Ovary (tissue), 9 donors: ENCODE results near the gene CDC42BPB. TPM values are rescaled to one million over a fixed set of nuclear protein-coding genes. Genes with fewer than 3 reads are reported as not detected.
"Not testable (repeated sequence)": the region's sequence is repeated elsewhere in the genome, so short reads cannot be mapped to it uniquely, and the experiment has no call there.

Experiments used
- DNase-seq, 5 donors: peaks; one replicate each; pipeline ENCODE4 v3.0.0-alpha.2; 2019 to 2020
- H3K27ac ChIP-seq, 2 donors: fragments of 200-600 bp; one replicate each; pipeline versions ENCODE4 v1.5.1 to v1.8.0; 2019 to 2022
- H3K27me3 ChIP-seq: fragments of 200-600 bp; one replicate; pipeline ENCODE4 v1.8.0; 2022
- H3K36me3 ChIP-seq: fragments of 200-600 bp; sonication (generic); one replicate; pipeline ENCODE4 v1.5.1; 2019
- H3K4me1 ChIP-seq: one replicate; pipeline ENCODE4 v1.8.1; 2013; ENCODE audit warnings: mild to moderate bottlenecking, moderate library complexity; ENCODE audit not compliant: insufficient read depth
- H3K4me3 ChIP-seq: fragments of 200-600 bp; sonication (generic); one replicate; pipeline ENCODE4 v1.5.1; 2017
- H3K9me3 ChIP-seq, 2 donors: fragments of 200-600 bp in 1 of 2; sonication (generic) in 1 of 2; one replicate each; pipeline versions ENCODE4 v1.5.1 to v1.8.1; 2013 to 2019; ENCODE audit warnings: mild to moderate bottlenecking in 1 of 2, moderate library complexity in 1 of 2
- CTCF ChIP-seq, 3 donors: fragments of 450-650 bp in 2 of 3; fragments of 200-600 bp in 1 of 3; IDR thresholded peaks; one replicate each; pipeline versions ENCODE4 v1.5.1 to v1.8.0; 2016 to 2022; ENCODE audit warnings: antibody characterized with exemption in 3 of 3, mild to moderate bottlenecking in 1 of 3
- EP300 ChIP-seq: sonication (generic); formaldehyde crosslinking; IDR thresholded peaks from one replicate; pipeline ENCODE4 v1.6.1; 2017; ENCODE audit warnings: antibody characterized with exemption
- POLR2A ChIP-seq: fragments of 450-650 bp; IDR thresholded peaks from one replicate; pipeline ENCODE4 v1.6.1; 2017; ENCODE audit warnings: antibody characterized with exemption, mild to moderate bottlenecking, moderate library complexity
- WGBS, 3 donors: extraction: QIAGEN DNeasy Blood & Tissue Kit in 1 of 3; methylation state at CpG; one replicate each; pipeline versions ENCODE4 v1.1.5 to v1.1.7; 2013 to 2017; 5-methylcytosine and 5-hydroxymethylcytosine counted together
- intact Hi-C, 4 donors: fragments of 100-400 bp; cut with DNase I; formaldehyde crosslinking; loops; one replicate each; pipeline versions ENCODE4 v1.11.0 to v1.15.1; 2022 to 2023
- polyA plus RNA-seq, 2 donors: library from polyadenylated mRNA; stranded (reverse); fragments of 200-250 nt in 1 of 2; fragments of 350-450 nt in 1 of 2; fragmentation: Illumina TruSeq in 1 of 2; extraction: RNeasy Lipid Tissue Mini Kit (QIAGEN cat#74804) in 1 of 2; gene quantifications; one replicate each; pipeline ENCODE4 v1.2.3, GENCODE V29; 2013 to 2014
- total RNA-seq, 7 donors: library from RNA; depleted of rRNA in 2 of 7; stranded (reverse); fragments of >200 nt in 2 of 7; fragmentation: NEBNext Ultra II Directional in 3 of 7; extraction: Animal tissue kit (Norgen Biotek cat#: 25700) in 3 of 7; gene quantifications; one replicate each; pipeline versions ENCODE4 v1.1.0 to v1.2.4, GENCODE V29; 2016 to 2023
- donor health status: DM: no; HTN: no; CAD: no; lungs with moderate emphysema.
- donor health status: DM: no; HTN: no; CAD: no.
- donor health status: Bipolar disorder and iron deficiency.
- donor health status: DM: yes; HTN: yes; CAD: no.
- donor health status: DM: no; HTN: no; CAD: no.
- donor health status: DM: yes; HTN: yes; CAD: no.

CDC42BPB gene
- total and polyA plus RNA-seq, 9 donors = 50.0 to 103 (median 75.1) TPM

GRCh38 chr14:103028161-103028767 lies 29.1 kb downstream of the CDC42BPB start:
- Histone ChIP-seq H3K4me3 (no peak overlapping the region), H3K4me1 (peaks cover 11% of the 10 kb centered on the region), H3K36me3 (no peaks in the 10 kb centered on the region), H3K9me3 (no peaks in the 10 kb centered on the region), H3K27ac (no peak overlapping the region), H3K27me3 (no peaks in the 10 kb centered on the region)
- no peak for TF ChIP-seq EP300
- no peak for TF ChIP-seq POLR2A
- TF ChIP-seq CTCF (IDR thresholded peaks at IDR 0.05) = no peak
- 78 to 84% (median 78%) methylated on average over 11 of the region's 11 CpGs for WGBS, 3 donors
- intact Hi-C loops = no loop called here
- DNase-seq = no peak

GRCh38 chr14:103027451-103027850 lies 29.9 kb downstream of the CDC42BPB start:
- H3K9me3 ChIP-seq = no peaks in the 10 kb centered on the region
- no peak overlapping the region for H3K27ac ChIP-seq
- DNase-seq = no peak
- TF ChIP-seq CTCF (IDR thresholded peaks at IDR 0.05) (no peak), POLR2A (no peak), EP300 (no peak)
- whole genome bisulfite sequencing, 3 donors = 98 to 100% (median 98%) methylated on average over 3 of the region's 3 CpGs
- no peaks in the 10 kb centered on the region for H3K27me3 ChIP-seq
- peaks cover 11% of the 10 kb centered on the region for H3K4me1 ChIP-seq
- H3K4me3 ChIP-seq = no peak overlapping the region
- intact Hi-C loops = no loop called here
- no peaks in the 10 kb centered on the region for H3K36me3 ChIP-seq

DNA sequence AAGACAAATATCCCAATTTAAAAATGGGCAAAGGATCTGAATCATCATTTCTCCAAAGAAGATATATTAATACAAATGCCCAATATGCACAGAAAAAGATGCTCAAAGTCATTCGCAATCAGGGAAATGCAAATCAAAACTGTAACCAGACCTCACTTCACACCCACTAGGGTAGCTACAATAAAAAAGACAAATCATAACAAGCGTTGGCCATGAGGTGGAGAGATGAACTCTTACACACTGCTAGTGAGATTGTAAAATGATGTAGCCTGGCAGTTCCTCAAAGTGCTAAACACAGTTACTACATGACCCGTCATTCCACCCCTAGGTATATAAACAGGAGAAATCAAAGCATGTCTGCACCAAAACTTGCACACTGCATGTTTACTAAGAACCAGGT lies 30.4 kb downstream of the CDC42BPB start:
- Histone ChIP-seq H3K36me3 (no peaks in the 10 kb centered on the region), H3K9me3 (no peaks in the 10 kb centered on the region), H3K27ac (no peak overlapping the region), H3K27me3 (no peaks in the 10 kb centered on the region), H3K4me1 (peaks cover 14% of the 10 kb centered on the region), H3K4me3 (no peak overlapping the region)
- WGBS, 3 donors = 89 to 95% (median 94%) methylated on average over 3 of the region's 3 CpGs
- TF ChIP-seq EP300 (no peak), POLR2A (no peak), CTCF (IDR thresholded peaks at IDR 0.05) (no peak)
- intact Hi-C loops = no loop called here
- no peak for DNase-seq

DNA sequence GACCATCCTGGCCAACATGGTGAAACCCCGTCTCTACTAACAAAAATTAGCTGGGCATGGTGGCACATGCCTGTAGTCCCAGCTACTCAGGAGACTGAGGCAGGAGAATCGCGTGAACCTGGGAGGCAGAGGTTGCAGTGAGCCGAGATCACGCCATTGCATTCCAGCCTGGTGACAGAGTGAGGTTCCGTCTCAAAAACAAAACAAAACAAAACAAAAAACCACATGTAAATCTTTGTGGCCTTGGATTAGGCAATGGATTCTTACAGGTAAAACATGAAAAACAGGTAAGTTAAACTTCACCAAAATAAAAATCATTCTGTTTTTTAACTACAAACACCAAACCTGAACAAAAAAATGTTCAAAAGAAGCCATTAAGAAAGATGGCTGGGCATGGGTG lies 31.2 kb downstream of the CDC42BPB start:
- H3K27me3 ChIP-seq, H3K9me3 ChIP-seq, H3K4me3 ChIP-seq, H3K27ac ChIP-seq, H3K36me3 ChIP-seq, DNase-seq, intact Hi-C loops: not testable (repeated sequence)
- peaks cover 16% of the 10 kb centered on the region for H3K4me1 ChIP-seq
- 96 to 97% (median 96%) methylated on average over 6 of the region's 6 CpGs for WGBS, 3 donors

DNA sequence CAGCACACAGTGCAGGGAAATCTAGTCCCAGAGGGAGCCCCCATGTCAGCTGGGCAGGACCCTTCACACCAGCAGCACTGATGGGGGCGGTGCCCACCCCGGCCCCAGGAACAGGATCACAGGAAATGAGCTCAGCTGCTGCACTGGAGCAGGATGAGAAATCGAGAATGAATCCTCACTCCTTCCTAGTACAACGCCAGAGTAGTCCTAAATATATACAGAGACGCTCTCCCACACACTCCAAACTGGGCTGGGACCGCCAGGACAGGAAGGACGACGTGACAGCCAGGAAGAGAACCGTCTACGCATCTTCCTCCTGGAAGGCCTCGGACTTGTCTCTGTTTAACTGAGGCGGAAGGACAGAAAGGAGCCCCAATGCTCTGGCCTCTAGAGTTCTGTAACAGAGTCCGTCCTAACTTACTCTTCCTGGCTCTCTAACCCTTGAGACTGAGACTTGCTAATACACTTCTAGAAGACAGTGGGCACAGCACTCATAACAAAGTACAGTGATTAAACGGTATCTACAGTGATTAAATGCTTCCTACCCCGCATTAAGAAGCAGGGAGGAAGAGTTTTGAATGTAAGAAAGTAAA lies 33.4 kb downstream of the CDC42BPB start:
- 38 to 48% (median 41%) methylated on average over 15 of the region's 15 CpGs for WGBS, 3 donors
- peaks cover 25% of the 10 kb centered on the region for H3K4me1 ChIP-seq

More for the DNA sequence above, 33.4 kb downstream of the CDC42BPB start:
- no peak for DNase-seq
- Histone ChIP-seq H3K36me3 (no peaks in the 10 kb centered on the region), H3K27ac (no peak overlapping the region), H3K4me3 (no peak overlapping the region), H3K9me3 (no peaks in the 10 kb centered on the region), H3K27me3 (no peaks in the 10 kb centered on the region)
- intact Hi-C loops = no loop called here
- TF ChIP-seq EP300 = no peak
